Measurements from ENCODE around the gene TMEM61. TPM values are rescaled to one million over a fixed set of nuclear protein-coding genes. Genes with fewer than 3 reads are reported as not detected.

The TMEM61 gene
- total and polyA plus RNA-seq, 2 of the 8 experiments (the other 6 are each of a cell fraction or from before 2014, with no cell fraction given) = 0.54 to 1.4 TPM

GRCh38 chr1:55002686-55003085, 22.3 kb downstream of the TMEM61 start:
- WGBS, 2 experiments (ENCODE audit: extremely low coverage in 1 of 2, insufficient coverage in 1 of 2, insufficient read length in 1 of 2, insufficient replicate concordance in 2 of 2, low coverage in 1 of 2, low lambda C conversion rate in 2 of 2, missing lambda C conversion rate in 1 of 2) = 50% methylated on average over 2 of the region's 2 CpGs; no CpG with 5 or more reads in 1 of the 2 experiments
- ChIA-PET CTCF (ENCODE audit: partially characterized antibody) (interaction anchor here (1.1 to 11.0 kb wide), 6 partner anchors 11 to 57 kb away, joined by 3 to 511 read pairs (median 6); no protein-coding TSS in a partner anchor), POLR2A (ENCODE audit: partially characterized antibody) (no interaction called here)
- TF ChIP-seq GTF2F1 (IDR thresholded peaks at IDR 0.05; ENCODE audit: borderline replicate concordance, low read depth, low read length) (no peak), MAX (IDR thresholded peaks at IDR 0.05) (no peak), EZH2 (IDR thresholded peaks at IDR 0.05; ENCODE audit: low read depth, low read length, severe bottlenecking) (no peak), BACH1 (IDR thresholded peaks at IDR 0.05; ENCODE audit: low read length) (no peak), ASH2L (IDR thresholded peaks at IDR 0.05; ENCODE audit: low read length) (no peak), FOSL1 (IDR thresholded peaks at IDR 0.05; ENCODE audit: insufficient read depth, low read depth, low read length) (no peak), SIN3A (conservative IDR thresholded peaks at IDR 0.05 in 1 of 2, IDR thresholded peaks at IDR 0.05 in 1 of 2; ENCODE audit: low read depth in 1 of 2, low read length in 2 of 2) (no peak), CREB1 (IDR thresholded peaks at IDR 0.05) (no peak), TAF1 (IDR thresholded peaks at IDR 0.05; ENCODE audit: low read depth, low read length) (no peak), RBBP5 (IDR thresholded peaks at IDR 0.05; ENCODE audit: borderline replicate concordance, low read depth, low read length) (no peak), NRF1 (IDR thresholded peaks at IDR 0.05; ENCODE audit: low read depth, low read length) (no peak), CHD1 (IDR thresholded peaks at IDR 0.05; ENCODE audit: low read depth, low read length) (no peak), POU5F1 (IDR thresholded peaks at IDR 0.05; ENCODE audit: low read depth, low read length) (no peak), CBX8 (IDR thresholded peaks at IDR 0.05; ENCODE audit: borderline replicate concordance, low read depth, low read length) (no peak), JUN (IDR thresholded peaks at IDR 0.05; ENCODE audit: low read depth, low read length) (no peak)

More at GRCh38 chr1:55002686-55003085, 22.3 kb downstream of the TMEM61 start:
- H3K4me3 ChIP-seq (ENCODE audit: extremely low read depth in 1 of 4, insufficient read depth in 2 of 4, low read depth in 3 of 4, low read length in 4 of 4) = no peak overlapping the region
- no peak overlapping the region for H3K4me2 ChIP-seq (ENCODE audit: insufficient read depth in 1 of 2, low read depth in 2 of 2, low read length in 2 of 2)
- no peak overlapping the region; the same call in 1 of the 2 replicates for H2BK5ac ChIP-seq (ENCODE audit: low read depth, low read length)
- no peak overlapping the region for H4K8ac ChIP-seq (ENCODE audit: extremely low read depth, insufficient read depth, low read length)
- H3K9ac ChIP-seq (replicated peaks in 1 of 4; ENCODE audit: extremely low read depth in 1 of 4, low read depth in 3 of 4, low read length in 3 of 4) = no peak overlapping the region
- no peaks in the 10 kb centered on the region for H3K79me1 ChIP-seq (ENCODE audit: low read depth, low read length)
- H3K9me3 ChIP-seq (ENCODE audit: insufficient read depth in 2 of 2, low read depth in 1 of 2, low read length in 1 of 2) = no peaks in the 10 kb centered on the region
- no peak overlapping the region for H3K27ac ChIP-seq (ENCODE audit: low read depth, low read length)
- FAIRE-seq = peak; percentile 60
- peaks cover 4 to 50% (median 30%) of the 10 kb centered on the region in 4 experiments for H3K27me3 ChIP-seq (replicated peaks in 1 of 4; ENCODE audit: control insufficient read depth in 3 of 4, extremely low read depth in 1 of 4, insufficient read depth in 3 of 4, low read length in 3 of 4)
- peak overlapping the region; percentile 33 for H3K56ac ChIP-seq (replicated peaks; ENCODE audit: insufficient read length, low read depth, low read length)
- H4K91ac ChIP-seq (replicated peaks; ENCODE audit: insufficient read length, low read length) = no peak overlapping the region
- no peak overlapping the region for H2AFZ ChIP-seq (ENCODE audit: low read length)
- peaks cover 0 to 4% of the 10 kb centered on the region in 2 experiments for H4K20me1 ChIP-seq (replicated peaks in 1 of 2; ENCODE audit: control insufficient read depth in 1 of 2, insufficient read depth in 2 of 2, low read length in 2 of 2)
- no peak overlapping the region for H3K14ac ChIP-seq (ENCODE audit: insufficient read length)
- no peak overlapping the region for H3K23ac ChIP-seq (ENCODE audit: insufficient read length)
- H4K5ac ChIP-seq (ENCODE audit: insufficient read length, low read depth, low read length) = no peak overlapping the region
- H3K4me1 ChIP-seq (replicated peaks in 1 of 4; ENCODE audit: control insufficient read depth in 3 of 4, insufficient read depth in 4 of 4, low read length in 3 of 4) = peaks cover 0 to under 1% (median under 1%) of the 10 kb centered on the region in 4 experiments; a peak in 5 of 7 replicates
- H3K23me2 ChIP-seq (ENCODE audit: low read depth, low read length) = peaks cover 6% of the 10 kb centered on the region; the same call in 1 of the 2 replicates
- no peak overlapping the region for H2BK15ac ChIP-seq (ENCODE audit: low read length)
- no peak overlapping the region for H3K18ac ChIP-seq (ENCODE audit: extremely low read depth, low read length)
- no peak overlapping the region for H3K4ac ChIP-seq (replicated peaks; ENCODE audit: insufficient read length, low read depth, low read length)
- H2BK12ac ChIP-seq (ENCODE audit: low read depth, low read length) = peak overlapping the region; percentile 50; the same call in 1 of the 2 replicates
- H2BK20ac ChIP-seq (ENCODE audit: low read length) = no peak overlapping the region
- H2AK5ac ChIP-seq (ENCODE audit: low read depth, low read length) = peak overlapping the region; percentile 96; the same call in 1 of the 2 replicates
- DNase-seq (ENCODE audit: low read depth in 1 of 2, low spot score in 2 of 2) = no peak
- H3K79me2 ChIP-seq (ENCODE audit: control insufficient read depth in 1 of 2, insufficient read depth in 2 of 2, low read length in 2 of 2) = no peaks in the 10 kb centered on the region; a peak in 1 of 4 replicates
- no peak overlapping the region for H2BK120ac ChIP-seq (replicated peaks; ENCODE audit: low read depth, low read length)
- H3K36me3 ChIP-seq (ENCODE audit: control insufficient read depth in 2 of 4, insufficient read depth in 4 of 4, low read length in 3 of 4) = no peaks in the 10 kb centered on the region

Data from H1 (cell line).